Subcutaneous abdominal adipose tissue (tissue), 5 donors: ENCODE measurements around the gene PKDREJ.

Source experiments
- H3K27ac ChIP-seq: one replicate; pipeline ENCODE4 v1.7.0; 2013; ENCODE audit warnings: low read depth, mild to moderate bottlenecking, inconsistent platforms, low read length, moderate library complexity
- H3K27me3 ChIP-seq, 5 donors: one replicate each; pipeline ENCODE4 v1.7.0; 2013; ENCODE audit warnings: low read length in 5 of 5, inconsistent platforms in 1 of 5; ENCODE audit not compliant: control insufficient read depth in 5 of 5, insufficient read depth in 4 of 5
- H3K36me3 ChIP-seq, 5 donors: one replicate each; pipeline ENCODE4 v1.7.0; 2013; ENCODE audit warnings: low read length in 5 of 5; ENCODE audit not compliant: control insufficient read depth in 5 of 5, insufficient read depth in 5 of 5
- H3K4me1 ChIP-seq, 5 donors: one replicate each; pipeline ENCODE4 v1.7.0; 2013; ENCODE audit warnings: low read length in 5 of 5, mild to moderate bottlenecking in 3 of 5, moderate library complexity in 1 of 5; ENCODE audit not compliant: control insufficient read depth in 5 of 5, insufficient read depth in 5 of 5
- H3K4me3 ChIP-seq, 5 donors: one replicate each; pipeline ENCODE4 v1.7.0; 2013; ENCODE audit warnings: low read length in 5 of 5, low read depth in 1 of 5
- H3K9ac ChIP-seq, 5 donors: one replicate each; pipeline ENCODE4 v1.7.0; 2013; ENCODE audit warnings: low read length in 5 of 5, mild to moderate bottlenecking in 4 of 5, moderate library complexity in 3 of 5
- H3K9me3 ChIP-seq, 5 donors: one replicate each; pipeline ENCODE4 v1.7.0; 2013; ENCODE audit warnings: low read length in 5 of 5; ENCODE audit not compliant: control insufficient read depth in 5 of 5
- donor health status: healthy.
- donor health status: healthy.
- donor health status: healthy.
- donor health status: healthy.
- donor health status: healthy.

The PKDREJ gene

DNA sequence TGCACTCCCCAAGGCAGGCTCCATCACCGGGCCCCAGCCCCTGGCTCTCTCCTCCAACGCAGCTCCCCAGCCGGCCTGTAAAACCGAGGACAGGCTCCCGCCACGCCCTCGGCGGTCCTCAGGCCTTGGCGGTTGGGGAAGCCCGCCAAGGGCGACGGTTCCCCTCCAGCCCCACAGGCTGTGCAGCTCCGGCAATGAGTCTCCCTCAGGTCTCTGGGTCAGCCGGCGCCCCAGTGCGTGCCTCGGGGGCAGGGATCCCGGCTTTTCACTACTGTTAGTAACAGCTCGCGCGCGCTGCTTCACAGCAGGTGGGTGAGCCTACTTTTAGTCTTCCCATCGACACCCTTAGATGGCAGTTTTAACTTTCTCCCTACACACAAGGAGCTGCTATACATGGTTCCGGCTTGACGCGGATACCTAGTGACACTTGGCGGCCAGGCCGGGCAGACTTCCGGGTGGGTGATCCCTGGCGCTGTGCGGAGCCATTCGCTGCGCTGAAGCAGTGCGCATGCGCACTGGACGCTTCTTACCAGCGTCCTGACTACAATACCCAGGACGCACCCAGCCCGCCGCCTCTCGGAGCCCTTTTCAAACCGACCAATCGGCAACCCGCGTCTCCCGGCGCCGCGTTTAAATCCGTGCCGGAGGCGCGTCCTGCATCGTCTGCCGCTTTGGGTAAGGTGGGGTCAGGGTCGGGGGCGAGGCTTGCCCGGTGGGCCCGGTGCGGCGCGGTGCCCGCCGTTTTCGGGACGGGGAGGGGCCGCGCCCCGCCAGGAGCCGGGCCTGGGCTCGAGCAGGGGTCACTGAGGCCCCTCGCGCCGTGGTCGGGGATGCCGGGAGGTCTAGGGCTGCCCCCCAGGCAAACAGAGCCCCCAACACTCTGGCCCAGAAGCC, 33.4 kb upstream of the PKDREJ start, which contains the start of gene GTSE1:
Gene GTSE1 (plus strand): TSS at position 614 of the 894 bp plus-strand sequence. CDS start 531 bp downstream, outside the sequence.
- Histone ChIP-seq H3K27ac (peak within 1 kb of the TSS; percentile 72), H3K4me3 (peak within 1 kb of the TSS; percentile 61 to 82 (median 78)), H3K36me3 (peaks cover 0 to 22% (median 20%) of the 10 kb centered on the region in 5 donors), H3K27me3 (peaks cover 0 to 3% (median 0%) of the 10 kb centered on the region in 5 donors), H3K4me1 (peaks cover 3 to 47% (median 24%) of the 10 kb centered on the region in 5 donors), H3K9ac (peak within 1 kb of the TSS; percentile 71 to 84 (median 73)), H3K9me3 (no peaks in the 10 kb centered on the region)

DNA sequence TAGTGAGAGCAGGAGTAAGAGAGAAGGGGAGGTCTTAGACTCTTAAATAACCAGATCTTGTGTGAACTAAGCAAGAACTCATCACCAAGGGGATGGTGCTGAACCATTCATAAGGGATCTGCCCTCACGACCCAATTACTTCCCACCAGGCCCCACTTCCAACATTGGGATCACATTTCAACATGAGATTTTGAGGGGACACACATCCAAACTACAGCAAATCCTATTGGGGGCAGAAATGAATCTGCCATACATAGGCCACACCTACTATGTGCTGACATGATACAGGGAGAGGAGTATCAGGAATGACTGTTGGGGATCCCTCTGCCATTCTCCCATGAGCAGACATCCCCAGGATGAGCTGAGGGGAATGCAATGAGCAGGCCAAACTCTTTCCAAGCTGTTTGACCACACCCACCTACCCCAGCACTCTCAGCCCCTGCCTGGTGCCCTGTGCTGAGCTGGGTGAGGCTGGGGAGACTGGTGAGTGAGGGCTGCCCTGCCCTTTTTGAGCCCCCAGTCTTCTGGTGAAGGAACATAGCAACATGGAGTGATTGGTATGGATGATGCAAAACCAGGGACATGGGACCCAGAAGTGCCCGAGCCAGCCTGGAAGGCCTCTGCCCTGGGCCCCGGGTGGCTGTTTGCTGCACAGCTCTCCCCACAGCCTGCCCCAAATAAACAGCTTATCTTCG, 32.3 kb upstream of the PKDREJ start:
- peaks cover 0 to 3% (median 0%) of the 10 kb centered on the region in 5 donors for H3K27me3 ChIP-seq
- peaks cover 3 to 49% (median 24%) of the 10 kb centered on the region in 5 donors for H3K4me1 ChIP-seq
- peaks cover 0 to 32% (median 29%) of the 10 kb centered on the region in 5 donors for H3K36me3 ChIP-seq
- peak overlapping the region in 2 of 5 donors; percentile 71 to 73 for H3K9ac ChIP-seq
- H3K4me3 ChIP-seq: peak overlapping the region in 4 of 5 donors; percentile 67 to 82 (median 78)
- H3K9me3 ChIP-seq: no peaks in the 10 kb centered on the region
- peak overlapping the region; percentile 72 for H3K27ac ChIP-seq

DNA sequence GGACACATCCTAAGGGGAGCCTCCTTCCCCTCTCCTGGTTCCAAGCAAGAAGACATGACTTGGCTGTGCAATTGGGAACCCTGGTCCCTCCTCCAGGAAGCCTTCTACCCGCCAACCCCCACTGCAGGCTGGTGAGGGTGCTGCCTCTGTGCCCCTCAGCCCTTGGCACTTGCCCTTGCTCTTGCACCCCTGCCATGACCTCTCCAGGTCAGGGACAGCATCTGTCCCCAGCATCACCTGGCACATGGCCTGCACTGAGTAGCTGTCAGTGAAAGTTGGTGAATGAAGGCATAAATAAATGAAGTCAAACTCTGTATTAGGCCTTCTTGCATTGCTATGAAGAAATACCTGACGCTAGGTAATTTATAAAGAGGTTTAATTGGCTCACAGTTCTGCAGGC, 31.6 kb upstream of the PKDREJ start:
- Histone ChIP-seq H3K9ac (no peak overlapping the region), H3K36me3 (peaks cover 0 to 38% (median 35%) of the 10 kb centered on the region in 5 donors), H3K4me1 (peaks cover 3 to 49% (median 24%) of the 10 kb centered on the region in 5 donors), H3K4me3 (no peak overlapping the region), H3K27me3 (peaks cover 0 to 3% (median 0%) of the 10 kb centered on the region in 5 donors), H3K27ac (no peak overlapping the region), H3K9me3 (no peaks in the 10 kb centered on the region)

DNA sequence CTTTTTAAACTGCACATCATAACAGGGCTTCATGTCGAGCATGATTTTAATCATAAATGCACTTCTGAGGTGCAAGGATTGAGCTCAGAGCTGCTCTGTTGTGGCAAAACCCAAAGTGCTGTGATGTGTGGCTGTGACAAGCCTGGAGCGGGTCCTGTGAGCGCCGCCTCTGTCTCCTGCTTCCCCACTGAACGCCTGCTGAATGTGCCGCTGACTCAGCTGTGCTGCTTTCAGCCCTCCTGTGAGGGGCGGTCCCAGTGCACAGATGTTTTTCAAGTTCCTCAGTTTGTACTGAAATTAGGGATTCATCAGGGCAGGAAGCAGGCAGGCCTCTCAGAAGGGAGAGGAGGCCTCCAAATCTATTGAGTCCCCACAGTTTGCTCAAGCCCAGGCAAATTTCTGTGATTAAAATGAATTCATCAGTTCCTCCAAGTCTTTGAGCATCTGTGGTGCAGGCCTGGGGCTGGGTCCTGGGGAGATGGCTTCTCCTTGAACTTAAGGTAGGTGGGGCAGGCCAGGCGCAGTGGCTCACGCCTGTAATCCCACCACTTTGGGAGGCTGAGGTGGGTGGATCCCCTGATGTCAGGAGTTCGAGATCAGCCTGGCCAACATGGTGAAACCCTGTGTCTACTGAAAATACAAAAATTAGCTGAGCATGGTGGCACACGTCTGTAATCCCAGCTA, 30.6 kb upstream of the PKDREJ start:
- H3K4me1 ChIP-seq: peaks cover 3 to 52% (median 25%) of the 10 kb centered on the region in 5 donors
- no peaks in the 10 kb centered on the region for H3K9me3 ChIP-seq
- H3K4me3 ChIP-seq: no peak overlapping the region
- peaks cover 0 to 49% (median 45%) of the 10 kb centered on the region in 5 donors for H3K36me3 ChIP-seq
- H3K9ac ChIP-seq: no peak overlapping the region
- H3K27ac ChIP-seq: no peak overlapping the region
- peaks cover 0 to 3% (median 0%) of the 10 kb centered on the region in 5 donors for H3K27me3 ChIP-seq

DNA sequence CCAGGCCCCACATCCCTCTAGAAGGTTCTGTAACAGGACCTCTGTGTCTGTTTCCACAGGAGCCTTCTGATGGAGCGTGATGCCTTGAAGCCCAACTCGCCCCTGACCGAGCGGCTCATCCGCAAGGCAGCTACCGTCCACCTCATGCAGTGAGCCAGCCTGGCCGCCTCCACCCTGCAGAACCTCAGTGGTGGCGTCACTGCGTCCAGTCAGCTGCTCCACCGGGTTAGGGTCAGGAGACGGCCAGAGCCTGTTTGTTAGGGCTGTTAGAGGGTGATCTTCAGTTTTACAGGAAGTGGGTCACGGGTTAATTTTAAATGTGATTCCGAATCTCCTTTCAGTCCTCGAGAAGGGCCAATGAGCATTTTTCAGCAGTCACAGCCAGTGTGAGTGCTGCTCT, 29.6 kb upstream of the PKDREJ start:
- Histone ChIP-seq H3K27me3 (no peaks in the 10 kb centered on the region), H3K4me1 (peaks cover 3 to 62% (median 35%) of the 10 kb centered on the region in 5 donors), H3K4me3 (no peak overlapping the region), H3K27ac (no peak overlapping the region), H3K36me3 (peaks cover 0 to 55% (median 47%) of the 10 kb centered on the region in 5 donors), H3K9me3 (no peaks in the 10 kb centered on the region), H3K9ac (no peak overlapping the region)

DNA sequence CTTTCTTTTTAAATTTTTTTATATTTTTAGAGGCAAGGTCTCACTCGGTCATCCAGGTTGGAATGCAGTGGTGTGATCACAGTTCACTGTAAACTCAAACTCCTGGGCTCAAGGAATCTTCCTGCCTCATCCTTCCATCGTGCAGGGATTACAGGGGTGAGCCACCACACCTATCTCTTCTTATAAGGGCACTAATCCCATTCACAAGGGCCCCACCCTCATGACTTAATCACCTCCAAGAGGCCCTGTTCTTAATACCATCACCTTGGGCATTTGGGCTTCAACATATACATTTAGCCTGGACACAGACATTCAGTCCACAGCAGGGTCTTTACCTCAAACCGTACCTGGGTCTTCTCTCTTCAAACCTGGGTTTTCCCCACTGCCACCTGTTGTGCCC, 29.0 kb upstream of the PKDREJ start:
- Histone ChIP-seq H3K27ac (no peak overlapping the region), H3K4me1 (peaks cover 6 to 63% (median 39%) of the 10 kb centered on the region in 5 donors), H3K4me3 (no peak overlapping the region), H3K9ac (no peak overlapping the region), H3K27me3 (no peaks in the 10 kb centered on the region), H3K36me3 (peaks cover 0 to 61% (median 51%) of the 10 kb centered on the region in 5 donors), H3K9me3 (no peaks in the 10 kb centered on the region)

DNA sequence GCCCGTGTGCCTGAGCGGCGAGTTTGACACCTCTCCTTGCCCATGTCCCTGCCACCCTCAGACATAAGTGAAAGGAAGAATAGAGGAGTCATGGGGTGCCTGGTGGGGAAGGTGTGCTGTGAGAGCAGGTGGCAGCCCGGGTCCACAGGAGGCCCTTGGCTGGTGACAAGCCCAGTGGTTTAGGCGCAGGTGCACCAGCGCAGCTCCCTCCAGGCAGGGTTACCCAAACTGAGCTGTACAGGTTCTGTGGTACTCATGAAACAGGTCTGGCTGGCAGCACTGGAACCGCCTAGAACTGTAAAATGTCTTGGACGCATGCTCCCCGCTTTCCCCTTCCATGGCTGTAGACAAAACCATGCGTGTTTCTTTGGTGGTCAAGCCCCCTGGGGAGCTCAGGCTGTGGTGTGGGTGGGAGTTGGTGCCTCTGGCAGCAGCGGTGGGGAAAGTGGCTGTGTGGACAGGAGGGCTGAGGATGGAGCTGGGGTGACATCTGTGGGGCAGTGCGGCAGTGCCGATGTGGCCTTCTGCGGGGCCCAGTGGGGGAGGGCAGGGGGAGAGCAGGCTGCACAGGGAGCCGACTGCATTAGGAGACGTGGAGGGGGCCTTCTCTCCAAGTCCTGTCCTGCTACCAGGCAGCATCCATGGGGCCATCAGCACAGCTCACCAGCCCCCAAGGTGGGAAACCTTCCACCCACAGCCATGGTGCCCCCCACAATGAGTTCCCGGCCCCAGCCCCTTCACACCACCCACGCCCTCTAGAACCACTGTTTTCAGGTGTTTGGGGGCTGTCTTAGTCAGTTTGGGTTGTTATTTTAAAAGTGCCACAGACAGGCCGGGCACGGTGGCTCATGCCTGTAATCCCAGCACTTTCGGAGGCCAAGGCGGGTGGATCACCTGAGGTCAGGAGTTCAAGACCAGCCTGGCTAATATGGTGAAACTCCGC, 28.0 kb upstream of the PKDREJ start:
- Histone ChIP-seq H3K36me3 (peaks cover 0 to 72% (median 60%) of the 10 kb centered on the region in 5 donors), H3K4me1 (peaks cover 6 to 57% (median 31%) of the 10 kb centered on the region in 5 donors), H3K27me3 (no peaks in the 10 kb centered on the region), H3K4me3 (no peak overlapping the region), H3K9ac (no peak overlapping the region), H3K27ac (no peak overlapping the region), H3K9me3 (no peaks in the 10 kb centered on the region)

DNA sequence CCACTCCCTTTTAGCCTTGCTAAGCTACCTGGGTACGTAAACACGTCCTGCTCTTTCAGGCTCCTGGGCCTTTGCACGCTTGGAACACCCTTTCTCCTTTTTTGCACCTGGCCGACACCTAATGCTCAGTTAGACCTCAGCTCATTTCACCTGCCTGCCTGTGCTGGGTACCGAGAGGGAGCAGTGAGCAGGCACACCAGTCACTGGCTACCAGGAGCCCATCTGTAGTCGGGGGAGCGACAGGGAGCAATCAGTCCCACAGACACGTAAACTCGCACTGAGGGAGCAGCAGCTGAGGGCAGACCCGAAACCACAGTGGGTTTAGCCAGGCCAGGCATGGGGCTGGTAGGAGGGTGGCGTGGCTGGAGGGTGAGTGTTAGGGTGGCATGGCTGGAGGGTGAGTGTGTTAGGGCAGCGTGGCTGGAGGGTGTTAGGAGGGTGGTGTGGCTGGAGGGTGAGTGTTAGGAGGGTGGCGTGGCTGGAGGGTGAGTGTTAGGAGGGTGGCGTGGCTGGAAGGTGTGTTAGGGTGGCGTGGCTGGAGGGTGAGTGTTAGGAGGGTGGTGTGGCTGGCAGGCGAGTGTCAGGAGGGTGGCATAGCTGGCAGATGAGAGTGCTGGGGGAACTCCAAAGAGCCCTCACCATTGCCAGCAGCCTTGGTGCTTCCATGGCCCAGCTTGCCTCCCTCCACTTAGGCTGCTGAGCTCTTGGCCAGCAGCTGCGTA, 27.1 kb upstream of the PKDREJ start:
- Histone ChIP-seq H3K27me3 (no peaks in the 10 kb centered on the region), H3K36me3 (peaks cover 0 to 78% (median 64%) of the 10 kb centered on the region in 5 donors), H3K4me3 (no peak overlapping the region), H3K9me3 (no peaks in the 10 kb centered on the region), H3K9ac (no peak overlapping the region), H3K4me1 (peaks cover 2 to 49% (median 23%) of the 10 kb centered on the region in 5 donors), H3K27ac (no peak overlapping the region)
